ENCODE data around the gene MORN1. TPM values are rescaled to one million over a fixed set of nuclear protein-coding genes. Genes with fewer than 3 reads are reported as not detected.

Gene MORN1
- total and polyA plus RNA-seq, 2 experiments from 2014 or later = 4.8 to 11.1 TPM

- no peaks in the 10 kb centered on the region for H3K27me3 ChIP-seq (ENCODE audit: insufficient read depth)
- TF ChIP-seq, protein P1, sequence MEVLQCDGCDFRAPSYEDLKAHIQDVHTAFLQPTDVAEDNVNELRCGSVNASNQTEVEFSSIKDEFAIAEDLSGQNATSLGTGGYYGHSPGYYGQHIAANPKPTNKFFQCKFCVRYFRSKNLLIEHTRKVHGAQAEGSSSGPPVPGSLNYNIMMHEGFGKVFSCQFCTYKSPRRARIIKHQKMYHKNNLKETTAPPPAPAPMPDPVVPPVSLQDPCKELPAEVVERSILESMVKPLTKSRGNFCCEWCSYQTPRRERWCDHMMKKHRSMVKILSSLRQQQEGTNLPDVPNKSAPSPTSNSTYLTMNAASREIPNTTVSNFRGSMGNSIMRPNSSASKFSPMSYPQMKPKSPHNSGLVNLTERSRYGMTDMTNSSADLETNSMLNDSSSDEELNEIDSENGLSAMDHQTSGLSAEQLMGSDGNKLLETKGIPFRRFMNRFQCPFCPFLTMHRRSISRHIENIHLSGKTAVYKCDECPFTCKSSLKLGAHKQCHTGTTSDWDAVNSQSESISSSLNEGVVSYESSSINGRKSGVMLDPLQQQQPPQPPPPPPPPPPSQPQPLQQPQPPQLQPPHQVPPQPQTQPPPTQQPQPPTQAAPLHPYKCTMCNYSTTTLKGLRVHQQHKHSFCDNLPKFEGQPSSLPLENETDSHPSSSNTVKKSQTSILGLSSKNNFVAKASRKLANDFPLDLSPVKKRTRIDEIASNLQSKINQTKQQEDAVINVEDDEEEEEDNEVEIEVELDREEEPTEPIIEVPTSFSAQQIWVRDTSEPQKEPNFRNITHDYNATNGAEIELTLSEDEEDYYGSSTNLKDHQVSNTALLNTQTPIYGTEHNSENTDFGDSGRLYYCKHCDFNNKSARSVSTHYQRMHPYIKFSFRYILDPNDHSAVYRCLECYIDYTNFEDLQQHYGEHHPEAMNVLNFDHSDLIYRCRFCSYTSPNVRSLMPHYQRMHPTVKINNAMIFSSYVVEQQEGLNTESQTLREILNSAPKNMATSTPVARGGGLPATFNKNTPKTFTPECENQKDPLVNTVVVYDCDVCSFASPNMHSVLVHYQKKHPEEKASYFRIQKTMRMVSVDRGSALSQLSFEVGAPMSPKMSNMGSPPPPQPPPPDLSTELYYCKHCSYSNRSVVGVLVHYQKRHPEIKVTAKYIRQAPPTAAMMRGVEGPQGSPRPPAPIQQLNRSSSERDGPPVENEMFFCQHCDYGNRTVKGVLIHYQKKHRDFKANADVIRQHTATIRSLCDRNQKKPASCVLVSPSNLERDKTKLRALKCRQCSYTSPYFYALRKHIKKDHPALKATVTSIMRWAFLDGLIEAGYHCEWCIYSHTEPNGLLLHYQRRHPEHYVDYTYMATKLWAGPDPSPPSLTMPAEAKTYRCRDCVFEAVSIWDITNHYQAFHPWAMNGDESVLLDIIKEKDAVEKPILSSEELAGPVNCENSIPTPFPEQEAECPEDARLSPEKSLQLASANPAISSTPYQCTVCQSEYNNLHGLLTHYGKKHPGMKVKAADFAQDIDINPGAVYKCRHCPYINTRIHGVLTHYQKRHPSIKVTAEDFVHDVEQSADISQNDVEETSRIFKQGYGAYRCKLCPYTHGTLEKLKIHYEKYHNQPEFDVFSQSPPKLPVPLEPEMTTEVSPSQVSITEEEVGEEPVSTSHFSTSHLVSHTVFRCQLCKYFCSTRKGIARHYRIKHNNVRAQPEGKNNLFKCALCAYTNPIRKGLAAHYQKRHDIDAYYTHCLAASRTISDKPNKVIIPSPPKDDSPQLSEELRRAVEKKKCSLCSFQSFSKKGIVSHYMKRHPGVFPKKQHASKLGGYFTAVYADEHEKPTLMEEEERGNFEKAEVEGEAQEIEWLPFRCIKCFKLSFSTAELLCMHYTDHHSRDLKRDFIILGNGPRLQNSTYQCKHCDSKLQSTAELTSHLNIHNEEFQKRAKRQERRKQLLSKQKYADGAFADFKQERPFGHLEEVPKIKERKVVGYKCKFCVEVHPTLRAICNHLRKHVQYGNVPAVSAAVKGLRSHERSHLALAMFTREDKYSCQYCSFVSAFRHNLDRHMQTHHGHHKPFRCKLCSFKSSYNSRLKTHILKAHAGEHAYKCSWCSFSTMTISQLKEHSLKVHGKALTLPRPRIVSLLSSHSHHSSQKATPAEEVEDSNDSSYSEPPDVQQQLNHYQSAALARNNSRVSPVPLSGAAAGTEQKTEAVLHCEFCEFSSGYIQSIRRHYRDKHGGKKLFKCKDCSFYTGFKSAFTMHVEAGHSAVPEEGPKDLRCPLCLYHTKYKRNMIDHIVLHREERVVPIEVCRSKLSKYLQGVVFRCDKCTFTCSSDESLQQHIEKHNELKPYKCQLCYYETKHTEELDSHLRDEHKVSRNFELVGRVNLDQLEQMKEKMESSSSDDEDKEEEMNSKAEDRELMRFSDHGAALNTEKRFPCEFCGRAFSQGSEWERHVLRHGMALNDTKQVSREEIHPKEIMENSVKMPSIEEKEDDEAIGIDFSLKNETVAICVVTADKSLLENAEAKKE (CRISPR knock-in tag; IDR thresholded peaks at IDR 0.05) = no peak
- no peak for TF ChIP-seq EZH2 (IDR thresholded peaks at IDR 0.05; ENCODE audit: low read depth, unreplicated experiment)
- TF ChIP-seq JUNB (IDR thresholded peaks at IDR 0.05; ENCODE audit: unreplicated experiment) = no peak
- TF ChIP-seq EZH2phosphoT487 (IDR thresholded peaks at IDR 0.05; ENCODE audit: unreplicated experiment) = no peak
- TF ChIP-seq, protein P2, sequence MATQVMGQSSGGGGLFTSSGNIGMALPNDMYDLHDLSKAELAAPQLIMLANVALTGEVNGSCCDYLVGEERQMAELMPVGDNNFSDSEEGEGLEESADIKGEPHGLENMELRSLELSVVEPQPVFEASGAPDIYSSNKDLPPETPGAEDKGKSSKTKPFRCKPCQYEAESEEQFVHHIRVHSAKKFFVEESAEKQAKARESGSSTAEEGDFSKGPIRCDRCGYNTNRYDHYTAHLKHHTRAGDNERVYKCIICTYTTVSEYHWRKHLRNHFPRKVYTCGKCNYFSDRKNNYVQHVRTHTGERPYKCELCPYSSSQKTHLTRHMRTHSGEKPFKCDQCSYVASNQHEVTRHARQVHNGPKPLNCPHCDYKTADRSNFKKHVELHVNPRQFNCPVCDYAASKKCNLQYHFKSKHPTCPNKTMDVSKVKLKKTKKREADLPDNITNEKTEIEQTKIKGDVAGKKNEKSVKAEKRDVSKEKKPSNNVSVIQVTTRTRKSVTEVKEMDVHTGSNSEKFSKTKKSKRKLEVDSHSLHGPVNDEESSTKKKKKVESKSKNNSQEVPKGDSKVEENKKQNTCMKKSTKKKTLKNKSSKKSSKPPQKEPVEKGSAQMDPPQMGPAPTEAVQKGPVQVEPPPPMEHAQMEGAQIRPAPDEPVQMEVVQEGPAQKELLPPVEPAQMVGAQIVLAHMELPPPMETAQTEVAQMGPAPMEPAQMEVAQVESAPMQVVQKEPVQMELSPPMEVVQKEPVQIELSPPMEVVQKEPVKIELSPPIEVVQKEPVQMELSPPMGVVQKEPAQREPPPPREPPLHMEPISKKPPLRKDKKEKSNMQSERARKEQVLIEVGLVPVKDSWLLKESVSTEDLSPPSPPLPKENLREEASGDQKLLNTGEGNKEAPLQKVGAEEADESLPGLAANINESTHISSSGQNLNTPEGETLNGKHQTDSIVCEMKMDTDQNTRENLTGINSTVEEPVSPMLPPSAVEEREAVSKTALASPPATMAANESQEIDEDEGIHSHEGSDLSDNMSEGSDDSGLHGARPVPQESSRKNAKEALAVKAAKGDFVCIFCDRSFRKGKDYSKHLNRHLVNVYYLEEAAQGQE (IDR thresholded peaks at IDR 0.05; ENCODE audit: unreplicated experiment) = no peak
- TF ChIP-seq ZNF331 (CRISPR knock-in tag; IDR thresholded peaks at IDR 0.05; ENCODE audit: low read depth) = no peak
- no peak for TF ChIP-seq CTCF (conservative IDR thresholded peaks at IDR 0.05; ENCODE audit: low read depth in 2 of 2)
- no peak for TF ChIP-seq NANOG (IDR thresholded peaks at IDR 0.05; ENCODE audit: borderline replicate concordance)
- TF ChIP-seq, protein P3, sequence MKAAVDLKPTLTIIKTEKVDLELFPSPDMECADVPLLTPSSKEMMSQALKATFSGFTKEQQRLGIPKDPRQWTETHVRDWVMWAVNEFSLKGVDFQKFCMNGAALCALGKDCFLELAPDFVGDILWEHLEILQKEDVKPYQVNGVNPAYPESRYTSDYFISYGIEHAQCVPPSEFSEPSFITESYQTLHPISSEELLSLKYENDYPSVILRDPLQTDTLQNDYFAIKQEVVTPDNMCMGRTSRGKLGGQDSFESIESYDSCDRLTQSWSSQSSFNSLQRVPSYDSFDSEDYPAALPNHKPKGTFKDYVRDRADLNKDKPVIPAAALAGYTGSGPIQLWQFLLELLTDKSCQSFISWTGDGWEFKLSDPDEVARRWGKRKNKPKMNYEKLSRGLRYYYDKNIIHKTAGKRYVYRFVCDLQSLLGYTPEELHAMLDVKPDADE (IDR thresholded peaks at IDR 0.05) = no peak
- no peak for TF ChIP-seq POLR2AphosphoS5 (IDR thresholded peaks at IDR 0.05; ENCODE audit: low read depth)
- H3K4me1 Mint-ChIP-seq = peaks cover 11% of the 10 kb centered on the region
- peaks cover 8% of the 10 kb centered on the region for H3K27me3 Mint-ChIP-seq (ENCODE audit: insufficient read depth, low read depth, poor library complexity)
- ATAC-seq (no peak), DNase-seq (ENCODE audit: low spot score) (no peak)
- peaks cover 49% of the 10 kb centered on the region for H3K36me3 Mint-ChIP-seq (ENCODE audit: low read depth)
- no peak overlapping the region for H3K27ac Mint-ChIP-seq
- no peaks in the 10 kb centered on the region for H3K9me2 ChIP-seq (ENCODE audit: insufficient read depth)
- no peaks in the 10 kb centered on the region; the same call in 1 of the 2 replicates for H3K4me1 ChIP-seq (ENCODE audit: insufficient read depth)
- H3K27ac ChIP-seq (ENCODE audit: low read depth) = no peak overlapping the region
- no peak overlapping the region for H3K4me2 ChIP-seq
- H3K4me3 ChIP-seq = no peak overlapping the region
- H3K9me3 Mint-ChIP-seq = no peaks in the 10 kb centered on the region
- H2AFZ ChIP-seq = no peak overlapping the region
- H3K79me2 ChIP-seq (replicated peaks; ENCODE audit: insufficient read depth) = peaks cover 39% of the 10 kb centered on the region
- peaks cover 2% of the 10 kb centered on the region; the same call in 1 of the 2 replicates for H3F3A ChIP-seq (replicated peaks; ENCODE audit: low read depth)
- peaks cover 15% of the 10 kb centered on the region for H4K20me1 ChIP-seq (replicated peaks; ENCODE audit: insufficient read depth)
- H3K4me3 Mint-ChIP-seq = no peak overlapping the region
- H3K36me3 ChIP-seq (ENCODE audit: insufficient read depth) = no peaks in the 10 kb centered on the region; the same call in none of the 2 replicates
Measured at GRCh38 chr1:2396059-2396458, 4.7 kb upstream of the MORN1 start.

Data from GM23338 (cell line).